Measurements from ENCODE around the gene NOX3.

DNA sequence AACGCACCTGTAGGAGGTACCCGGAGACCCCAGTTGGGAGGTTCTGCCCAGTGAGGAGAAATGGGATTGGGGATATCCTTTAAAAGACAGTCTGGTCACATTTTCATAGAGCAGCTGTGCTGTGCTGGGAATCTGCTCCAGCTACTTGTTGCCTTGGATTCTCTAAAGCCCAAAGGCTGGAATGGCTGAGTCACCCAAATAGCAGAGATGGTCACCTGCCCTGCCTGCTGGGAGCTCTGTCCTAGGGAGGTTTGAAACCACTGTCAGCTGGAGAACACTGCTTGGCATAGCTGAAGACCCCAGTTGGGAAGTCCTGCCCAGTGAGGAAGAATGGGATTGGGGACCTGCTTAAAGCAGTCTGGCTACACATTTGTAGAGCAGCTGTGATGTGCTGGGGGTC lies 106.5 kb downstream of the NOX3 start:
- TF ChIP-seq, protein P1, sequence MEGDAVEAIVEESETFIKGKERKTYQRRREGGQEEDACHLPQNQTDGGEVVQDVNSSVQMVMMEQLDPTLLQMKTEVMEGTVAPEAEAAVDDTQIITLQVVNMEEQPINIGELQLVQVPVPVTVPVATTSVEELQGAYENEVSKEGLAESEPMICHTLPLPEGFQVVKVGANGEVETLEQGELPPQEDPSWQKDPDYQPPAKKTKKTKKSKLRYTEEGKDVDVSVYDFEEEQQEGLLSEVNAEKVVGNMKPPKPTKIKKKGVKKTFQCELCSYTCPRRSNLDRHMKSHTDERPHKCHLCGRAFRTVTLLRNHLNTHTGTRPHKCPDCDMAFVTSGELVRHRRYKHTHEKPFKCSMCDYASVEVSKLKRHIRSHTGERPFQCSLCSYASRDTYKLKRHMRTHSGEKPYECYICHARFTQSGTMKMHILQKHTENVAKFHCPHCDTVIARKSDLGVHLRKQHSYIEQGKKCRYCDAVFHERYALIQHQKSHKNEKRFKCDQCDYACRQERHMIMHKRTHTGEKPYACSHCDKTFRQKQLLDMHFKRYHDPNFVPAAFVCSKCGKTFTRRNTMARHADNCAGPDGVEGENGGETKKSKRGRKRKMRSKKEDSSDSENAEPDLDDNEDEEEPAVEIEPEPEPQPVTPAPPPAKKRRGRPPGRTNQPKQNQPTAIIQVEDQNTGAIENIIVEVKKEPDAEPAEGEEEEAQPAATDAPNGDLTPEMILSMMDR (IDR thresholded peaks at IDR 0.05; ENCODE audit: low read depth, low read length) = no peak
- TF ChIP-seq EZH2phosphoT487 (IDR thresholded peaks at IDR 0.05; ENCODE audit: low read depth) = no peak
